Hepatocyte (in vitro differentiated cells): ENCODE measurements around the gene ARHGAP21. TPM values are rescaled to one million over a fixed set of nuclear protein-coding genes. Genes with fewer than 3 reads are reported as not detected.
"Not testable (repeated sequence)": the region's sequence is repeated elsewhere in the genome, so short reads cannot be mapped to it uniquely, and the experiment has no call there.

Experiments
- DNase-seq: peaks from one replicate; pipeline ENCODE4 v3.0.0-alpha.2; 2016; ENCODE audit warnings: low spot score
- H2AFZ ChIP-seq: fragments of 200-600 bp; sonication (generic); 2 replicates; pipeline ENCODE4 v1.6.0; 2016; ENCODE audit warnings: antibody characterized with exemption, mild to moderate bottlenecking
- H3K27ac ChIP-seq: fragments of 200-600 bp; sonication (generic); 2 replicates; pipeline ENCODE4 v1.5.1; 2016; ENCODE audit warnings: mild to moderate bottlenecking
- H3K27me3 ChIP-seq: fragments of 200-600 bp; sonication (generic); 2 replicates; pipeline ENCODE4 v1.6.1; 2016
- H3K36me3 ChIP-seq: fragments of 200-600 bp; sonication (generic); replicated peaks from 2 replicates; pipeline ENCODE4 v1.5.1; 2016; ENCODE audit warnings: low read depth; ENCODE audit not compliant: insufficient read depth
- H3K4me1 ChIP-seq: fragments of 200-600 bp; sonication (generic); 2 replicates; pipeline ENCODE4 v1.5.1; 2016; ENCODE audit warnings: mild to moderate bottlenecking, moderate library complexity; ENCODE audit not compliant: insufficient read depth
- H3K4me2 ChIP-seq: fragments of 200-600 bp; sonication (generic); 2 replicates; pipeline ENCODE4 v1.6.0; 2016
- H3K4me3 ChIP-seq: fragments of 200-600 bp; sonication (generic); 2 replicates; pipeline ENCODE4 v1.5.1; 2016; ENCODE audit warnings: mild to moderate bottlenecking
- H3K79me2 ChIP-seq: fragments of 200-600 bp; sonication (generic); 2 replicates; pipeline ENCODE4 v1.6.0; 2017; ENCODE audit warnings: mild to moderate bottlenecking
- H3K9me2 ChIP-seq: fragments of 200-600 bp; sonication (generic); replicated peaks from 2 replicates; pipeline ENCODE4 v1.6.0; 2017; ENCODE audit warnings: mild to moderate bottlenecking; ENCODE audit not compliant: insufficient read depth
- H3K9me3 ChIP-seq: fragments of 200-600 bp; sonication (generic); 2 replicates; pipeline ENCODE4 v1.5.1; 2016; ENCODE audit warnings: low read depth, mild to moderate bottlenecking
- H4K20me1 ChIP-seq: fragments of 200-600 bp; sonication (generic); 2 replicates; pipeline ENCODE4 v1.6.0; 2016; ENCODE audit warnings: mild to moderate bottlenecking; ENCODE audit not compliant: insufficient read depth, poor library complexity, severe bottlenecking
- CTCF ChIP-seq: fragments of 200-600 bp; sonication (generic); IDR thresholded peaks from 2 replicates; pipeline ENCODE4 v1.5.1; 2016; ENCODE audit warnings: antibody characterized with exemption, mild to moderate bottlenecking; ENCODE audit not compliant: poor library complexity
- EZH2 ChIP-seq: fragments of 200-600 bp; sonication (generic); IDR thresholded peaks from 2 replicates; pipeline ENCODE4 v1.6.1; 2016; ENCODE audit warnings: antibody characterized with exemption, mild to moderate bottlenecking, borderline replicate concordance
- EZH2phosphoT487 ChIP-seq: fragments of 200-600 bp; sonication (generic); IDR thresholded peaks from one replicate; pipeline ENCODE4 v1.6.1; 2018; ENCODE audit warnings: antibody characterized with exemption, mild to moderate bottlenecking, low read depth, moderate library complexity; ENCODE audit not compliant: unreplicated experiment, severe bottlenecking
- WGBS: methylation state at CpG from one replicate; pipeline ENCODE4 v1.1.6; 2016; ENCODE audit warnings: low lambda C conversion rate; ENCODE audit errors: missing lambda C conversion rate; 5-methylcytosine and 5-hydroxymethylcytosine counted together
- polyA plus RNA-seq: library from polyadenylated mRNA; unstranded; fragments of >200 nt; fragmentation: Nextera tagmentation; extraction: Ambion mirVana; gene quantifications from 2 replicates; pipeline ENCODE4 v1.2.1, GENCODE V29; 2016
- total RNA-seq: library from RNA; depleted of rRNA; stranded (reverse); fragments of >200 nt; gene quantifications from 2 replicates; pipeline ENCODE4 v1.2.3, GENCODE V29; 2014

Gene ARHGAP21
- total RNA-seq (69.2 and 70.2 TPM in 2 replicates), polyA plus RNA-seq (15.1 and 17.8 TPM in 2 replicates)

GRCh38 chr10:24723788-24724380 lies at the start of gene ARHGAP21:
TSS of gene ARHGAP21 (minus strand) at chr10:24723887. CDS start at chr10:24721899, 1,988 bp downstream.
- 1% methylated on average over 7 of the region's 46 CpGs for WGBS
- Histone ChIP-seq H3K79me2 (peaks cover 36% of the 10 kb centered on the region), H2AFZ (peak within 1 kb of the TSS; percentile 69)

GRCh38 chr10:24771943-24772694 lies 48.4 kb upstream of the ARHGAP21 start:
- no peaks in the 10 kb centered on the region for H3K4me1 ChIP-seq
- no peak for DNase-seq
- no peaks in the 10 kb centered on the region for H4K20me1 ChIP-seq
- no peaks in the 10 kb centered on the region for H3K27me3 ChIP-seq
- H3K27ac ChIP-seq: no peak overlapping the region
- H3K9me2 ChIP-seq: no peaks in the 10 kb centered on the region
- WGBS: 95% methylated on average over 1 of the region's 1 CpG
- no peak overlapping the region for H3K4me3 ChIP-seq
- no peaks in the 10 kb centered on the region for H3K79me2 ChIP-seq
- no peak for TF ChIP-seq EZH2
- no peak for TF ChIP-seq CTCF
- TF ChIP-seq EZH2phosphoT487: no peak
- H2AFZ ChIP-seq: no peak overlapping the region
- H3K9me3 ChIP-seq: no peaks in the 10 kb centered on the region
- H3K36me3 ChIP-seq: no peaks in the 10 kb centered on the region
- no peak overlapping the region for H3K4me2 ChIP-seq

More at GRCh38 chr10:24723788-24724380, at the start of gene ARHGAP21:
- Histone ChIP-seq H4K20me1 (peaks cover 26% of the 10 kb centered on the region), H3K9me2 (no peaks in the 10 kb centered on the region), H3K4me1 (peaks cover 9% of the 10 kb centered on the region), H3K4me2 (peak within 1 kb of the TSS; percentile 92), H3K9me3 (no peaks in the 10 kb centered on the region), H3K4me3 (peak within 1 kb of the TSS; percentile 87), H3K27me3 (no peaks in the 10 kb centered on the region), H3K27ac (peak within 1 kb of the TSS; percentile 99), H3K36me3 (no peaks in the 10 kb centered on the region)
- peak; percentile 84 for DNase-seq
- peak; percentile 19 for TF ChIP-seq CTCF
- TF ChIP-seq EZH2phosphoT487: no peak

GRCh38 chr10:24764991-24765390 lies 41.3 kb upstream of the ARHGAP21 start:
- H3K27me3 ChIP-seq, H2AFZ ChIP-seq, H4K20me1 ChIP-seq, H3K4me3 ChIP-seq, H3K4me2 ChIP-seq, H3K9me3 ChIP-seq, H3K27ac ChIP-seq, H3K36me3 ChIP-seq, H3K9me2 ChIP-seq, H3K79me2 ChIP-seq, H3K4me1 ChIP-seq, DNase-seq: not testable (repeated sequence)
- 63% methylated on average over 1 of the region's 1 CpG for WGBS

GRCh38 chr10:24762966-24763623 lies 39.4 kb upstream of the ARHGAP21 start:
- H4K20me1 ChIP-seq: no peaks in the 10 kb centered on the region
- WGBS: 47% methylated on average over 2 of the region's 2 CpGs
- no peaks in the 10 kb centered on the region for H3K9me2 ChIP-seq
- no peak overlapping the region for H3K4me3 ChIP-seq
- H3K4me1 ChIP-seq: peaks cover 9% of the 10 kb centered on the region
- H3K36me3 ChIP-seq: no peaks in the 10 kb centered on the region
- TF ChIP-seq CTCF (no peak), EZH2 (no peak), EZH2phosphoT487 (no peak)
- H3K79me2 ChIP-seq: no peaks in the 10 kb centered on the region
- no peak overlapping the region for H3K4me2 ChIP-seq
- H3K27me3 ChIP-seq: no peaks in the 10 kb centered on the region
- no peak overlapping the region for H3K27ac ChIP-seq
- H3K9me3 ChIP-seq: no peaks in the 10 kb centered on the region
- H2AFZ ChIP-seq: no peak overlapping the region
- no peak for DNase-seq
